ENCODE measurements around the gene HES3.
A peak's percentile ranks its signal among the peaks of the same experiment; 100 is the strongest.

Gene HES3, protein sequence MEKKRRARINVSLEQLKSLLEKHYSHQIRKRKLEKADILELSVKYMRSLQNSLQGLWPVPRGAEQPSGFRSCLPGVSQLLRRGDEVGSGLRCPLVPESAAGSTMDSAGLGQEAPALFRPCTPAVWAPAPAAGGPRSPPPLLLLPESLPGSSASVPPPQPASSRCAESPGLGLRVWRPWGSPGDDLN

GRCh38 chr1:6243993-6244392 lies at the start of gene HES3:
Gene HES3, plus strand, starts transcription at chr1:6244179. Its CDS starts 187 bp downstream, at chr1:6244366.
- DNase-seq = no peak

DNA sequence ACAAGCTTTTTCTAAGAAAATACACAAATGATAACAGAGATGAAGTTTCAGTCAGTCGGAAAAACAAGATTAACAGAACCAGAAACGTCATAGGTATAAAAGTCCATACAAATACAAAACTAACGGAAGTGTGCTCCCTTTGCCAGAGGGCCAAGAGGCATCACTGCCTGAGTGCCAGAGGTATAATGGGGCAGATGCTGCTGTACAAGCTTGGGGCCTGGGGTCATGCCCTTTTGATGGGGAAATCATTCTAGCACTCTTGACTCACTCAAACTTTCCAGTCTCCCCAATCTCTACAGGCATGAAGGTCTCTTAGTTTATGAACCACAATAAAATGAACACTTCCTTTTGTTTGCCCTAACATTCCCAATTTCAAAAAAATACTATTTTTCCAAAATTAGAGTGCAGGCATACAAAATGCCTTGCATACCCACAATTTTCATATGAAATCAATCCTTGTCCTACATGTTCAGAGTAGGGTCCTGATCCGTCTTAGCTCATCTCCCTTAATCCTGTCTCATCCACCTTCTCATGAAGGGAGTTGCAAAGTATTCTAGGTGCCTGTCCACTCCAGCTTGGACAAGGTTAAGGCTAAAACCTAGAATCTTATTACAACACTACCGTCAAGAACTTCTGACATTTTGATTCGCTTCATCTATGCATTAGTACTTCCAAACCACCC lies 46.1 kb upstream of the HES3 start:
- DNase-seq = no peak

DNA sequence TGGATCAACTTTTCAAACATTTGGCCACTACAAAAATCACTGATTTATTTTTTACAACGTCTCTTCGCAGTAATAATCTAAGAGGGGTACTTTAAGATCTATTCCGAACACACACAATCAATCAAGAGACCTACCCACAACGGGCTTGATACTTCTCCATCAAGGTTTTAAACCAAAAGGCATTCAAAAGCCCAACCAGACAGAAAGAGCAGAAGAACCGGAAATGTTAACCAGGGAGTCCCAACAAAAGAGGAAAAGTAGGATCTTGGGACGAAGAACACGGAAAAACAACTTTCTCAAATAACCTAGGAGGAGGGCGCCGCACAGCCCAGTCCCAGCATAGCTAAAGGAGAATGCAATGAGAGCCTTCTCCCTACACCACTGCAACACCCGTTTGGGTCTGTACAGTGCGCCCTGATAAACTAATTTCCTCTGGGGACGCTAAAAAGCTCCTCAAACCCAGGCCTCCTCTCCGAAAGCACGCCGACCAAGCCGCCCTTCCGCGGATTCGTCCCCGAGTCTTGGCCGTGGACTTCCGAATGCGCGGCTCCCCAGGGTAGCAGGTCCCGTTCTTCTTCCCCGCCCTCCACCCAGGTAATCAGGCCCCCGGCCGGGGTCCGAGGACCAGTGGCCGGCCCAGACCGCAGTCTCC lies 45.2 kb upstream of the HES3 start:
- DNase-seq = no peak

GRCh38 chr1:6199298-6200187 lies 44.4 kb upstream of the HES3 start, which contains the start of gene RPL22:
Gene RPL22, minus strand, starts transcription at chr1:6199595. Its CDS starts 22 bp downstream, at chr1:6199573.
- DNase-seq = peak; percentile 98

- no peak for DNase-seq
Measured at GRCh38 chr1:6200188-6200809, 43.7 kb upstream of the HES3 start.

DNA sequence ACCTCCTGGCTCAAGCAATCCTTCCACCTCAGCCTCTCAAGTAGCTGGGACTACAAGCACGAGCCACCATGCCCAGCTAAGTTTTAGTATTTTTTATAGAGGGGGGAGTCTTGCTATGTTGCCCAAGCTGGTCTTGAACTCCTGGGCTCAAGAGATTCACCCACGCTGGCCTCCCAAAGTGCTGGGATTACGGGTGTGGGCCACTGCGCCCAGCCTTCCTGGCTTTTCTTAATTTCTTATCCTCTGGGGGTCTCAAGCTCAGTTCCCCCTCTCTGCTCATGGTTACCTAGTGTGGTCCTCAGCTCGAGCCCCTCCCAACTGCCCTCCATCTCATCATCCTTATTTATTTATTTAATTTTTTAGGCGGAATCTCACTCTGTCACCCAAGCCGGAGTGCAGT lies 41.7 kb upstream of the HES3 start:
- no peak for DNase-seq

DNA sequence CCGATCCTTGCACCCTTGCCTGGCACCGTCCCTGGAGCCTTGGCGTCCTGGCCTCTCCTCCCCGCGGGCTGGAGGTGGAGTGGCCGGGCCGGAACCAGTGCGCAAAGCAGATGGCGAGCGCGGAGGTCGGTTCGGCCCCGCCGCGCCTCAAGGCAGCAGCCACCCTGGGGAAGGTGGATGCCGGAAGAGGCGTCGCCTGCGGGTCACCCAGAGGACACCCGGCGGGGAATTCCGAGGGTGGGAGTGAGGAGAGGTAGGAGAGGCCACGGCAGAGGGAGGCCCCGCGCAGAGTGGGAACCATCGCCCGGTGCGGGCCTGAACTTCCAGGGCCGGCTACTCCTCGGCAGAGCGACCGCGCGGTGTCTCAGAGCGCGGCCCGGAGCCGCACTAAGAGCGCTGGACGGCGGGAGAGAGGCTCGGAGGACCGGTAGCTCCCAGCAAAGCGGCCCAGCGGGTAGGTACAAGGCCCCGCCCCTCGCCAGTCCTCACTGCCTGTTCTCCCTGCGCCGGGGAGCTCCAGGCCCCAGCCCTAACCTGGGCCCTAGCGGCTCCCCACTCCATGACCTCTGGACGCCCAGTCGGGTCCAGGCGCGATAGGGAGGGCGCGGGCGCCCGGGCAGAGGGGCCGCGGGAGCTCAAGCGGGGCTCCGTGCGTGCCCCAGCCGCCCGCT lies 38.0 kb upstream of the HES3 start, which contains the start of gene RNF207:
TSS of gene RNF207 (plus strand) at position 271 of the 671 bp plus-strand sequence. CDS start 417 bp downstream, outside the sequence.
- DNase-seq = no peak

- no peak for DNase-seq
Measured at GRCh38 chr1:6206520-6206855, 37.5 kb upstream of the HES3 start.

- no peak for DNase-seq
Measured at GRCh38 chr1:6207075-6207885, 36.7 kb upstream of the HES3 start.

DNA sequence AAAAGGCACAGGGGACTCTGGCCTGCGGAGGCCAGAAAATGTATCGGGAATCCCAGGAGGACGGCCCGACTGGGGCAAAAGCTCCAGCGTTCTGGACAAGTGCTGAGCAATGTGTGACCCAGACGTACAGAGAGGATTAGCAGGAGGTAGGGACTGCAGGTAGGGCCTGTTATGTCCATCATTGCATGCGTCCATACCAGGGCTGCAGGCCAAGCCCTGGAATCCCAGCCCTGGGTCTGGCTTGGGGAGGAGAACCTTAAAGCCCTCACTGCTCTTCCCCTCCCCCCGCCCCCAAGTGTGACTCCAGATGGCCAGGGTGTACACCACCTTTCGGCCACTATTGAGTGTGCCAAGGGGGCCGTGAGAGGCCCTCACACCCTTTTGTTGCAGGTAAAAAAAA lies 36.1 kb upstream of the HES3 start:
- no peak for DNase-seq

DNA sequence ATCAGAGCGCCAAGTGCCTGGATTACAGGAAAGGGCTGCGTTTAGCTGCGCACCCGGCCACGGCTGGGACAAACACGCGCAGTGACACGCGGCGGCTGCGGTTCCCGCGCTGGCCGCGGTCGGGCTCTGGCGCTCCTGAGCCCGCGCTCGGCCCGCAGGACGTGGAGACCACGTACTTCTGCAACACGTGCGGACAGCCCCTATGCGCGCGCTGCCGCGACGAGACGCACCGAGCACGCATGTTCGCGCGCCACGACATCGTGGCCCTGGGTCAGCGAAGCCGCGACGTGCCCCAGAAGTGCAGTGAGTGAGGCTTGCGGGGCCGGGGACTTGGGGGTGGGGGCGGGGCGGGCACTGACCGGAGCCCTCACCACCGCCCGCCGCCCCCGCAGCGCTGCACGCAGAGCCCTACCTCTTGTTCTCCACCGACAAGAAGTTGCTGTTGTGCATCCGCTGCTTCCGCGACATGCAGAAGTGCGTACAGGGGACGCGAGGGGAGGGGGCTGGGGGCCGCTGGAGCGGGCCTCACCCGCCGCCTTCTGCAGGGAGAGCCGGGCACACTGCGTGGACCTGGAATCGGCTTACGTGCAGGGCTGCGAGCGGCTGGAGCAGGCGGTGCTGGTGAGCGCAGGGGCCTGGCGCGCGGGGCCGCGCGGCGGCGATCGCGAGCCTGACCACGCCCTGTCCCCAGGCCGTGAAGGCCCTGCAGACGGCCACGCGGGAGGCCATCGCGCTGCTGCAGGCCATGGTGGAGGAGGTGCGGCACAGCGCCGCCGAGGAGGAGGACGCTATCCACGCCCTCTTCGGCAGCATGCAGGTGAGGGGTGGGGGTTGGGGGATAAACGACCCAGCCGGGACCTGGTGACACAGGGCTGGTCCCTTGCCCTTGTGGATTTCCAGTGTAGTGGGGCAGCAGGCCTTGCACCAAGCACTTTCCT lies 35.0 kb upstream of the HES3 start:
- peak; percentile 25 for DNase-seq

DNA sequence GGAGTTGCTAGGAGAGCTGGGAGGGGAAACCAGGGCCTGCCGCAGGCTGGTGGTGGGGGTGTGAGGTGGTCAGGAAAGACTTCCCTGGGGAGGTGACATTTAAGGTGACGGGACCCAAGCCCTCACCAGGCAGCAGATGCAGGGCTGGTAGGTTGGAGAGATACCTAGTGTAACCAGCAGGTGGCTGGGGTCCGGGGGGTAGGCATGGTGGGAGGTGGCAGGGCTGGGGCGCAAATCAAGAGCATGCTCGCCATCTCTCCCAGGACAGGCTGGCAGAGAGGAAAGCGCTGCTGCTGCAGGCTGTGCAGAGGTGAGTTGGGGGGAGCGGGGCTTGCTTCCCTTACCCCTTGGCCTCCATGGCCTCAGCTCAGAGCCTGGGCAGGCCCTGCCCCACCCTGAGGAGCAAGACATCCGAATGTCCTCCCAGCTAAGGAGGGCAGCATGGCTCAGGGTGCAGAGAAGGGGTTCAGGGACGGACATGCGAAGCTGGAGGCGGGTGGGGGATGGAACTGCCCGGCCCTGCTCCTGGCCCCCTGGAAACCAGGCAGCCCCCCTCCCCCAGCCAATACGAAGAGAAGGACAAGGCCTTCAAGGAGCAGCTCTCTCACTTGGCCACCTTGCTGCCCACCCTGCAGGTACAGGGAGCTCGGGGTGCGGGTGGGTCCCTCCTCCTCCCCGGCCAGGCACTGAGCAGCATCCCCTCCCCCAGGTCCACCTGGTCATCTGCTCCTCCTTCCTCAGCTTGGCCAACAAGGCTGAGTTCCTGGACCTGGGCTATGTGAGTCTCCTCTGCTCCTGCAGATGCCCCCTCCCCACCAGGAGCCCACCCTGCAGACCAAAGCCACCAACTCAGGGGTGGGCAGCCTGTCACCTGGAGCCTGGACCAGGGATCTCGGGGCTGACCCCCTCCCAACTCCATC lies 34.1 kb upstream of the HES3 start:
- DNase-seq = peak; percentile 25

DNA sequence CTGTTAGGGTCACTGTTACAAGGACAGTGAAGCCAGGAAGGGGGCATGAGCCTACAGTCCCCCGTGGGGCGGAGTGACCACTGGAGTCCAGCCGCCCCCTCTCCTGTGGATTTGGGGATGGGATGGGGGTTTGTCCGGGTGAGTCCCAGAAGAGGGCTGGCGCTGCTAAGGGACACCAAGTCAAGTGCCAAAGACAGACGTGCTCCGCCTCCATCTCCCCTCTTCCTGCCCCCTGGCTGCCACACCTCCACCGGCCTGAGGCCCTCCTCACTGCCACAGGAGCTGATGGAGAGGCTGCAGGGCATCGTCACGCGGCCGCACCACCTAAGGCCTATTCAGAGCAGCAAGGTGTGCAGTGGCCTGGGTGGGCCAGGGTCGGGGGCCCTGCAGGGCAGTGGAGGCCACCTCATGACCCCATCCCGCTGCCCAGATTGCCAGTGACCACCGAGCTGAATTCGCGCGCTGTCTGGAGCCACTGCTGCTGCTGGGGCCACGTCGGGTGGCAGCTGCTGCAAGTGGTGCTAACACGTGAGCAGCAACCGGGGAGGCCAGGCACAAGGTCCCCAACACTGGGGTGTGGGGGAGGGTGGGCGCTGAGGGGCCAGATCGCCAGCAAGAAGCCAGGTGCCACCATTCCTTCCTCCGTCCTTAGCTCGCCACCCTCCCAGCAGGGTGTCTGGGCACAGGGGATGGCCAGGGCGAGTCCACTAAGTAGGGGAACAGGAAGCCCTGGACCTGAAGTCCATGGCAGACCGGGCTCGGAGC lies 33.2 kb upstream of the HES3 start:
- DNase-seq = no peak

DNA sequence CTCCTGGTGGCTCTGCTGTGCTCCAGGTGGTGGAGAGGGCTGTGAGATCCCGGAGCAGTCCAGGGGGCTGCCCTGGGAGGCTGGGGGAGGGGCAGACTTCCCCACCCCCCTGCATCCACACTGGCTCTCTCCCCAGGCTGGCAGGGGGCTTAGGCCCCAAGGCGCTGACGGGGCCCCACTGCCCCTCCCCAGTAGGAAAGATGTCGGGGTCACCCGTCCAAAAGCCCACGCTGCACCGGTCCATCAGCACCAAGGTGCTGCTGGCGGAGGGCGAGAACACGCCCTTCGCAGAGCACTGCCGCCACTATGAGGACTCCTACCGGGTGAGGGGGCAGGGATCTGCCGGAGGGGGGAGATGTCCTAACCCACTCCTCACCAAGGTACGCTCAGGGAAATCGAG lies 32.2 kb upstream of the HES3 start:
- no peak for DNase-seq

DNA sequence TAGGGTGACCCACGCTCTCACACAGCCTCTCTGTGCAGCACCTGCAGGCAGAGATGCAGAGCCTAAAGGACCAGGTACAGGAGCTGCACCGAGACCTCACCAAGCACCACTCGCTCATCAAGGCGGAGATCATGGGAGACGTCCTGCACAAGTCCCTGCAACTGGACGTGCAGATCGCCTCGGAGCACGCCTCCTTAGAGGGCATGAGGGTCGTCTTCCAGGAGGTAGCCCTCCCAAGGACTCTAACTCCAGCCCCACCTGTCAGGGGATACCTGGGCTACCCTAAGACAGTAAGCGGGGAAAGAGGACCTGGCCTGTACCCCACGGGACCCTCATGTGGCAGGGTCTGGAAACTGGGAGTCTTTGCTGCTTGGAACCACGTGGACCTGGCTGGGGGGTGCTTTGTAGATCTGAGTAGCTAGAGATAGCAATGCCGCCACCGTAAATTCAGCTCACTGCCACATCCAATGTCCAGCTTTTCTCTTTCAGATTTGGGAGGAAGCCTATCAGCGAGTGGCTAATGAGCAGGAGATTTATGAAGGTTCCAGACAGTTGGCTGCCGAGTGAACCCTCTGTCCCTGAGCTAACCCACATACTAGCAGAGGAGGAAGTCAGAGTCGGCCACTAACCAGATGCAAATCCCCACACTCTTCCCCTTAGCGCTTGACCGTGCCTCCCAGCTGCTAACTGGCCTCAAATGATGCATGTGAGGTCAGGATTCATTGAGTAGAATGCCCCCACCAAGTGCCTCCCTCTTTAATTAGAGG lies 31.6 kb upstream of the HES3 start:
- DNase-seq = no peak

DNA sequence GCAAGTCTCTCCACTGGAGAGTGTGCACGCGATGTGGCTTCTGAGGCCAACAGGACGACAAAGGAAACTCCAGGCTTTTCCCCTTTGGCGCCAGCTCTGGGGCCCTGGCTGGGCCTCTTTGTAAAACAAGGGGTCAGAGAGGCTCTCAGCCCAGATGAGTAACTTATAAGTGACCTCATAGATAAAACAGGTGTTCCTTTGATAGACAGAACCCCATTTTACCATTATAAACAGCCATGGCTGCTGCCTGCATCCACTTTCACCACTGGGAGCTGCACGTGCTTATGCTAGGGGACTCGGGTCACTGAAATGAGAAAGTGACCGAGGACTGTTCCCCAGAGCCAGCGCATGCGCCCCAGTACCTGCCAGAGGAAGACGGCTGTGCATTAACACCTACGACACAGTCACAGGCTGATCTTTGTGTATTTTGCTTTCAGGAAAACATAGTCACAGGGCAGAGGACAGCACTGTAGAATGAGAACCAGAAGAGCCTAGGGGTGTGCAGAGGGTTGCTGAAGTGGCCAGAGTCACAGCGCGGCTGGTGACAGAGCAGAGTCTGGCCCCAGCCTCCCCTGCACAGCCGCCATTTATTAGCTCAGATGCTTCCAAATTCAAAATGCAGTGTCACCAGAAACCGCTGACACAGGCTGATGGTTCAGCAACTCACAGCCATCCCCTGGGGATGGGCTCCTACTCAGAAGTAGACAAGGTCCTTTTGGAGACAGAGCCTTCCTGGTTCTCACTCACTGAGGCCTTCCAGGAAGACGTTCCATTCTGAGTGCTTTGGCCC lies 25.4 kb upstream of the HES3 start:
- no peak for DNase-seq
